Measurements from ENCODE around the gene IRF4.

Gene IRF4

GRCh38 chr6:452301-453067 is 60.9 kb downstream of the IRF4 start:
- TF ChIP-seq, protein P1, sequence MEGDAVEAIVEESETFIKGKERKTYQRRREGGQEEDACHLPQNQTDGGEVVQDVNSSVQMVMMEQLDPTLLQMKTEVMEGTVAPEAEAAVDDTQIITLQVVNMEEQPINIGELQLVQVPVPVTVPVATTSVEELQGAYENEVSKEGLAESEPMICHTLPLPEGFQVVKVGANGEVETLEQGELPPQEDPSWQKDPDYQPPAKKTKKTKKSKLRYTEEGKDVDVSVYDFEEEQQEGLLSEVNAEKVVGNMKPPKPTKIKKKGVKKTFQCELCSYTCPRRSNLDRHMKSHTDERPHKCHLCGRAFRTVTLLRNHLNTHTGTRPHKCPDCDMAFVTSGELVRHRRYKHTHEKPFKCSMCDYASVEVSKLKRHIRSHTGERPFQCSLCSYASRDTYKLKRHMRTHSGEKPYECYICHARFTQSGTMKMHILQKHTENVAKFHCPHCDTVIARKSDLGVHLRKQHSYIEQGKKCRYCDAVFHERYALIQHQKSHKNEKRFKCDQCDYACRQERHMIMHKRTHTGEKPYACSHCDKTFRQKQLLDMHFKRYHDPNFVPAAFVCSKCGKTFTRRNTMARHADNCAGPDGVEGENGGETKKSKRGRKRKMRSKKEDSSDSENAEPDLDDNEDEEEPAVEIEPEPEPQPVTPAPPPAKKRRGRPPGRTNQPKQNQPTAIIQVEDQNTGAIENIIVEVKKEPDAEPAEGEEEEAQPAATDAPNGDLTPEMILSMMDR (IDR thresholded peaks at IDR 0.05; ENCODE audit: low read depth, low read length, missing control alignments) = no peak
- DNase-seq (ENCODE audit: low read depth) = no peak
- H3K4me3 ChIP-seq (ENCODE audit: low read depth, low read length) = no peak overlapping the region

GRCh38 chr6:453152-453551 is 61.6 kb downstream of the IRF4 start:
- no peak for DNase-seq (ENCODE audit: low read depth)
- TF ChIP-seq, protein P1 (IDR thresholded peaks at IDR 0.05; ENCODE audit: low read depth, low read length, missing control alignments) = no peak
- no peak overlapping the region for H3K4me3 ChIP-seq (ENCODE audit: low read depth, low read length)

DNA sequence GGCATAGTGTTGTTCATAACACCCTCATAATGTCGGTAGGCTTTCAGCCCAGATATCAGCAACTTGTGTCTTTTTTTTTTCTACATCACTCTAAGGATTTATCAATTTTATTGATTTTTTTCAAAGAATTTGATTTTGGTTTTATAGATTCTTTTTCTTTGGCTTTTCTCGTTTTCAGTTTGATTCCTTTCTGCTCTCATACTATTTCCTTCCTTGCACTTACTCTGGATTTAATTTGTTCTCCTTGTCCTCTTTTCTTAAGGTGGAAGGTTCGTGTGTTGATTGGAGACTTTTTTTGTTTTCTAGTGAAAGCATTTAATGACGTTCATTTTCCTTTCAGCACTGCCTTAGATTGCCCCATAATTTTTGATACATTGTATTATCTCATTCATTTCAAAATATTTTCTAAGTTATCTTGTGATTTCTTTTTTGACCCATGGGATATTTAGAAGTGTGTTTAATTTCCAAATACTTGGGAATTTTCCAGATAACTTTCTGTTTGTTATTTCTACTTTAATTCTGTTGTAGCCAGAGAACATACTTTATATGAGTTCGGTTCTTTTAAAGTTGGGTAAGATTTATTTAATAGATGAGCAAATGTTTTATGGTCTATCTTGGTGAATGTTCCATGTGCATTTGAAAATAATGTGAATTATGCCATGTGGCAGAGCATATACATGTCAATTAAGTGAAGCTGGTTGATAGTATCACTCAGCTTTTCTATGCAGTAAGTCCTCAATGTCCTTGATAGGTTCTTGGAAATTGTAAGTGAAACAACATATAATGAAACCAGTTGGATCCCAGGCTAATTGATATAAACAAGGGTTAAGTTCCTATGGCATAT is 62.8 kb downstream of the IRF4 start:
- H3K4me3 ChIP-seq (ENCODE audit: low read depth, low read length) = no peak overlapping the region
- no peak for DNase-seq (ENCODE audit: low read depth)
- TF ChIP-seq, protein P1 (IDR thresholded peaks at IDR 0.05; ENCODE audit: low read depth, low read length, missing control alignments) = no peak

GRCh38 chr6:455006-455585 is 63.5 kb downstream of the IRF4 start:
- TF ChIP-seq, protein P1 (IDR thresholded peaks at IDR 0.05; ENCODE audit: low read depth, low read length, missing control alignments) = no peak
- H3K4me3 ChIP-seq (ENCODE audit: low read depth, low read length) = no peak overlapping the region
- no peak for DNase-seq (ENCODE audit: low read depth)

GRCh38 chr6:455835-456234 is 64.3 kb downstream of the IRF4 start:
- TF ChIP-seq, protein P1 (IDR thresholded peaks at IDR 0.05; ENCODE audit: low read depth, low read length, missing control alignments) = no peak
- DNase-seq (ENCODE audit: low read depth) = no peak

DNA sequence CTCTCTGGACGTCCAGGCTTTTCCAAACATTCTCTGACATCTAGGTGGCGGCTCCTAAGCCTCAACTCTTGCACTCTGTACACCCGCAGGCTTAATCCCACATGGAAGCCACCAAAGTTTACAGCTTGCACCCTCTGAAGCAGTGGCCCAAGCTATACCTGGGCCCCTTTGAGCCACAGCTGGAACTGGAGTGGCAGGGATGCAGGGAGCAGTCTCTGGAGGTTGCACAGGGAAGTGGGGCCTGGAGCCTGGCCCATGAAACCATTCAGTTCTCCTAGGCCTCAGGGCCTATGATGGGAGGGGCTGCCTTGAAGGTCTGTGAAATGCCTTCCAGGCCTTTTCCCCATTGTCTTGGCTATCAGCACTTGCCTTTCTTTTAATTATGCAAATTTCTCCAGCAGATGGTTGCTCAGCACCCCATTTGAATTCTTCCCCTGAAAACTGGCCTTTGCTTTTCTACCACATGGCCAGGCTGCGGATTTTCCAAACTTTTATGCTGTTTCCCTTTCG is 64.9 kb downstream of the IRF4 start:
- TF ChIP-seq, protein P1 (IDR thresholded peaks at IDR 0.05; ENCODE audit: low read depth, low read length, missing control alignments) = no peak
- no peak for DNase-seq (ENCODE audit: low read depth)
- H3K4me3 ChIP-seq (ENCODE audit: low read depth, low read length) = no peak overlapping the region

More at GRCh38 chr6:455835-456234, 64.3 kb downstream of the IRF4 start:
- H3K4me3 ChIP-seq (ENCODE audit: low read depth, low read length) = no peak overlapping the region

Data from GM12864 (cell line).